HEK293 (cell line): ENCODE data around the gene TAF5L.
A peak's percentile ranks its signal among the peaks of the same experiment; 100 is the strongest.

Source experiments
- CTCF ChIA-PET: fragments of 350-600 bp; formaldehyde crosslinking; extraction: SDS; loops from one replicate; lab custom pipeline; 2021; ENCODE audit warnings: antibody characterized with exemption; lab: Yijun Ruan, JAX
- POLR2A ChIA-PET: fragments of 300-600 bp; formaldehyde crosslinking; extraction: SDS; loops from one replicate; lab custom pipeline; 2020; ENCODE audit warnings: antibody characterized with exemption, inconsistent platforms; lab: Yijun Ruan, JAX
- H3K27ac ChIP-seq: fragments of 200-500 bp; sonication (Bioruptor generic); 2 replicates; pipeline ENCODE4 v1.5.1; 2014; ENCODE audit warnings: low read depth, low read length, control low read depth, inconsistent platforms; ENCODE audit errors: extremely low read depth
- H3K36me3 ChIP-seq, 2 experiments: fragments of 200-500 bp in 1 of 2; sonication (Bioruptor generic) in 1 of 2; 1 replicate in 1 of 2; 2 replicates in 1 of 2; pipeline ENCODE4 v1.5.1; 2014 to 2017; ENCODE audit warnings: inconsistent platforms in 2 of 2, low read length in 2 of 2; ENCODE audit not compliant: control insufficient read depth in 2 of 2, insufficient read depth in 1 of 2
- H3K4me1 ChIP-seq: fragments of 200-500 bp; sonication (Bioruptor generic); 2 replicates; pipeline ENCODE4 v1.5.1; 2014; ENCODE audit warnings: mild to moderate bottlenecking, low read length, inconsistent platforms; ENCODE audit not compliant: control insufficient read depth, insufficient read depth
- H3K4me3 ChIP-seq: 2 replicates; pipeline ENCODE4 v1.5.1; 2011; ENCODE audit warnings: low read depth, mild to moderate bottlenecking, control low read depth, low read length, moderate library complexity
- H3K9me3 ChIP-seq: fragments of 200-500 bp; sonication (Bioruptor generic); 2 replicates; pipeline ENCODE4 v1.5.1; 2014; ENCODE audit warnings: low read depth, low read length, inconsistent platforms; ENCODE audit not compliant: control insufficient read depth, insufficient read depth
- EGR2 ChIP-seq: fragments of 450-650 bp; formaldehyde crosslinking; IDR thresholded peaks from 2 replicates; pipeline ENCODE4 v1.5.1; 2016; ENCODE audit warnings: low read depth, missing biosample characterization, missing genetic modification characterization
- GLIS1 ChIP-seq: fragments of 450-650 bp; formaldehyde crosslinking; IDR thresholded peaks from 2 replicates; pipeline ENCODE4 v1.5.1; 2016; ENCODE audit warnings: missing biosample characterization, missing genetic modification characterization
- GLIS2 ChIP-seq: fragments of 450-650 bp; formaldehyde crosslinking; IDR thresholded peaks from 2 replicates; pipeline ENCODE4 v1.5.1; 2016; ENCODE audit warnings: missing biosample characterization, missing genetic modification characterization
- OSR2 ChIP-seq: fragments of 450-650 bp; formaldehyde crosslinking; IDR thresholded peaks from 2 replicates; pipeline ENCODE4 v1.5.1; 2016; ENCODE audit warnings: missing biosample characterization, missing genetic modification characterization
- PRDM1 ChIP-seq: fragments of 450-650 bp; formaldehyde crosslinking; IDR thresholded peaks from 2 replicates; pipeline ENCODE4; 2016; ENCODE audit warnings: missing biosample characterization, missing genetic modification characterization
- ZBTB26 ChIP-seq: fragments of 450-650 bp; formaldehyde crosslinking; optimal IDR thresholded peaks from 2 replicates; pipeline ENCODE3; 2016; ENCODE audit warnings: missing biosample characterization, mild to moderate bottlenecking, missing genetic modification characterization
- ZBTB49 ChIP-seq: fragments of 450-650 bp; formaldehyde crosslinking; IDR thresholded peaks from 2 replicates; pipeline ENCODE4 v1.5.1; 2016; ENCODE audit warnings: missing biosample characterization, missing genetic modification characterization, low read depth
- ZFHX2 ChIP-seq: fragments of 450-650 bp; formaldehyde crosslinking; conservative IDR thresholded peaks from 2 replicates; pipeline ENCODE4 v1.5.1; 2016; ENCODE audit warnings: missing biosample characterization, missing genetic modification characterization
- ZIC2 ChIP-seq: fragments of 450-650 bp; formaldehyde crosslinking; IDR thresholded peaks from 2 replicates; pipeline ENCODE4 v1.5.1; 2016; ENCODE audit warnings: missing biosample characterization, missing genetic modification characterization
- ZNF148 ChIP-seq: fragments of 450-650 bp; formaldehyde crosslinking; IDR thresholded peaks from 2 replicates; pipeline ENCODE4 v1.5.0; 2017; ENCODE audit warnings: missing biosample characterization, missing genetic modification characterization, borderline replicate concordance
- ZNF175 ChIP-seq: fragments of 450-650 bp; formaldehyde crosslinking; IDR thresholded peaks from 2 replicates; pipeline ENCODE4 v1.5.1; 2016; ENCODE audit warnings: missing biosample characterization, missing genetic modification characterization
- ZNF341 ChIP-seq: fragments of 450-650 bp; formaldehyde crosslinking; IDR thresholded peaks from 2 replicates; pipeline ENCODE4; 2016; ENCODE audit warnings: low read depth, missing biosample characterization, missing genetic modification characterization
- ZNF366 ChIP-seq: fragments of 450-650 bp; formaldehyde crosslinking; conservative IDR thresholded peaks from 2 replicates; pipeline ENCODE4 v1.5.1; 2016; ENCODE audit warnings: missing biosample characterization, missing genetic modification characterization
- ZNF416 ChIP-seq: fragments of 450-650 bp; formaldehyde crosslinking; IDR thresholded peaks from 2 replicates; pipeline ENCODE4 v1.5.1; 2016; ENCODE audit warnings: missing biosample characterization, missing genetic modification characterization
- ZNF488 ChIP-seq: fragments of 450-650 bp; formaldehyde crosslinking; IDR thresholded peaks from 2 replicates; pipeline ENCODE4 v1.5.1; 2016; ENCODE audit warnings: missing biosample characterization, missing genetic modification characterization
- ZNF544 ChIP-seq: fragments of 450-650 bp; formaldehyde crosslinking; IDR thresholded peaks from 2 replicates; pipeline ENCODE4 v1.5.0; 2017; ENCODE audit warnings: missing biosample characterization, missing genetic modification characterization
- ZNF639 ChIP-seq: fragments of 450-650 bp; formaldehyde crosslinking; IDR thresholded peaks from 2 replicates; pipeline ENCODE4 v1.5.1; 2016; ENCODE audit warnings: missing biosample characterization, missing genetic modification characterization
- ZSCAN23 ChIP-seq: fragments of 450-650 bp; formaldehyde crosslinking; IDR thresholded peaks from 2 replicates; pipeline ENCODE4 v1.5.1; 2016; ENCODE audit warnings: missing biosample characterization, missing genetic modification characterization

Gene TAF5L

GRCh38 chr1:229675396-229675795, 49.5 kb upstream of the TAF5L start:
- Histone ChIP-seq H3K36me3 (no peaks in the 10 kb centered on the region; a peak in 1 of 3 replicates), H3K4me3 (no peak overlapping the region), H3K4me1 (no peaks in the 10 kb centered on the region), H3K9me3 (no peaks in the 10 kb centered on the region), H3K27ac (no peak overlapping the region)
- CTCF ChIA-PET, result interaction anchor here (0.7 kb wide), 1 partner anchor 40 kb away, joined by 6 read pairs; no protein-coding TSS in a partner anchor
- POLR2A ChIA-PET, result interaction anchor here (0.6 to 1.0 kb wide), 2 partner anchors 10 to 356 kb away, joined by 3 to 4 read pairs; no protein-coding TSS in a partner anchor
- TF ChIP-seq ZNF366 (peak; percentile 77), ZBTB49 (no peak), ZNF639 (tag by site-specific recombination) (no peak), ZNF148 (tag by site-specific recombination) (no peak), ZNF488 (tag by site-specific recombination) (no peak), ZNF175 (tag by site-specific recombination) (no peak), EGR2 (tag by site-specific recombination) (peak; percentile 85), PRDM1 (tag by site-specific recombination) (no peak), GLIS2 (no peak), GLIS1 (tag by site-specific recombination) (no peak), ZNF341 (tag by site-specific recombination) (no peak), ZBTB26 (tag by site-specific recombination) (no peak), ZNF416 (tag by site-specific recombination) (no peak), ZSCAN23 (tag by site-specific recombination) (no peak), OSR2 (no peak), ZFHX2 (tag by site-specific recombination) (peak; percentile 54), ZNF544 (tag by site-specific recombination) (no peak)

- no peak overlapping the region for H3K4me3 ChIP-seq
- no peaks in the 10 kb centered on the region; a peak in 1 of 3 replicates for H3K36me3 ChIP-seq
- TF ChIP-seq ZIC2 (tag by site-specific recombination) (no peak), ZFHX2 (tag by site-specific recombination) (peak; percentile 27)
- H3K4me1 ChIP-seq, result no peaks in the 10 kb centered on the region
- H3K9me3 ChIP-seq, result no peaks in the 10 kb centered on the region
- ChIA-PET CTCF (interaction anchor here (1.1 kb wide), 1 partner anchor 12 kb away, joined by 3 read pairs; no protein-coding TSS in a partner anchor), POLR2A (interaction anchor here (0.6 kb wide), 1 partner anchor 72 kb away, joined by 3 read pairs; no protein-coding TSS in a partner anchor)
- H3K27ac ChIP-seq, result no peak overlapping the region
These were observed 48.1 kb upstream of the TAF5L start for GRCh38 chr1:229674042-229674441.
